GM23338 (cell line): ENCODE data around the gene PDE4B. TPM values are rescaled to one million over a fixed set of nuclear protein-coding genes. Genes with fewer than 3 reads are reported as not detected.

Source experiments
- ATAC-seq: fragments of 200-7000 bp; cut with Tn5 transposase; 3 replicates; pipeline ENCODE4 v1.9.1; 2020
- DNase-seq: peaks from one replicate; pipeline ENCODE4 v3.0.0-alpha.2; 2015; ENCODE audit warnings: low spot score
- H2AFZ ChIP-seq: fragments of 200-600 bp; sonication (generic); 2 replicates; pipeline ENCODE4 v1.8.0; 2016; ENCODE audit warnings: antibody characterized with exemption, mild to moderate bottlenecking, moderate library complexity
- H3F3A ChIP-seq: fragments of 200-600 bp; sonication (generic); replicated peaks from 2 replicates; pipeline ENCODE4 v1.8.0; 2017; ENCODE audit warnings: antibody characterized with exemption, mixed run types, low read depth
- H3K27ac ChIP-seq: fragments of 200-600 bp; sonication (generic); 2 replicates; pipeline ENCODE4 v1.6.1; 2016; ENCODE audit warnings: low read depth
- H3K27me3 ChIP-seq: fragments of 200-600 bp; sonication (generic); 2 replicates; pipeline ENCODE4 v1.8.0; 2016; ENCODE audit warnings: mild to moderate bottlenecking, mixed run types, moderate library complexity; ENCODE audit not compliant: insufficient read depth
- H3K36me3 ChIP-seq: fragments of 200-600 bp; sonication (generic); 2 replicates; pipeline ENCODE4 v1.8.0; 2016; ENCODE audit warnings: mild to moderate bottlenecking; ENCODE audit not compliant: insufficient read depth
- H3K4me1 ChIP-seq: fragments of 200-600 bp; sonication (generic); 2 replicates; pipeline ENCODE4 v1.8.0; 2016; ENCODE audit warnings: mild to moderate bottlenecking, moderate library complexity; ENCODE audit not compliant: insufficient read depth
- H3K4me2 ChIP-seq: fragments of 200-600 bp; sonication (generic); 2 replicates; pipeline ENCODE4 v1.7.1; 2017; ENCODE audit warnings: mixed run types
- H3K4me3 ChIP-seq: fragments of 200-600 bp; sonication (generic); 2 replicates; pipeline ENCODE4 v1.6.1; 2016; ENCODE audit warnings: mixed run types
- H3K79me2 ChIP-seq: fragments of 200-600 bp; sonication (generic); replicated peaks from 2 replicates; pipeline ENCODE4 v1.8.0; 2017; ENCODE audit warnings: mild to moderate bottlenecking; ENCODE audit not compliant: insufficient read depth
- H3K9me2 ChIP-seq: fragments of 200-600 bp; sonication (generic); 2 replicates; pipeline ENCODE4 v1.8.0; 2017; ENCODE audit not compliant: insufficient read depth
- H4K20me1 ChIP-seq: fragments of 200-600 bp; sonication (generic); replicated peaks from 2 replicates; pipeline ENCODE4 v1.8.0; 2017; ENCODE audit warnings: mild to moderate bottlenecking; ENCODE audit not compliant: insufficient read depth
- H3K27ac Mint-ChIP-seq: 2 replicates; pipeline ENCODE4 v1.8.0; 2020; ENCODE audit warnings: inconsistent platforms, mild to moderate bottlenecking, moderate library complexity, mixed read lengths
- H3K27me3 Mint-ChIP-seq: 3 replicates; pipeline ENCODE4 v1.8.0; 2022; ENCODE audit warnings: low read depth, mild to moderate bottlenecking, moderate library complexity, mixed read lengths, inconsistent platforms; ENCODE audit not compliant: insufficient read depth, poor library complexity
- H3K36me3 Mint-ChIP-seq: 3 replicates; pipeline ENCODE4 v1.8.0; 2021; ENCODE audit warnings: low read depth, mild to moderate bottlenecking, inconsistent platforms, moderate library complexity, mixed read lengths
- H3K4me1 Mint-ChIP-seq: 3 replicates; pipeline ENCODE4 v1.8.0; 2020; ENCODE audit warnings: mild to moderate bottlenecking, inconsistent platforms, mixed read lengths
- H3K4me3 Mint-ChIP-seq: 3 replicates; pipeline ENCODE4 v1.8.0; 2021; ENCODE audit warnings: moderate library complexity, mild to moderate bottlenecking, inconsistent platforms, mixed read lengths
- H3K9me3 Mint-ChIP-seq: 3 replicates; pipeline ENCODE4 v1.8.0; 2020; ENCODE audit warnings: moderate library complexity, mild to moderate bottlenecking, inconsistent platforms, mixed read lengths
- CREB1 ChIP-seq: fragments of 250-450 bp; sonication (Bioruptor Pico); IDR thresholded peaks from 2 replicates; pipeline ENCODE4 v1.5.0; 2020; ENCODE audit warnings: low read depth, mild to moderate bottlenecking, moderate library complexity
- EZH2 ChIP-seq: fragments of 200-600 bp; sonication (generic); IDR thresholded peaks from one replicate; pipeline ENCODE4 v1.8.0; 2017; ENCODE audit warnings: antibody characterized with exemption, mild to moderate bottlenecking, low read depth; ENCODE audit not compliant: unreplicated experiment
- NANOG ChIP-seq: IDR thresholded peaks from 2 replicates; pipeline ENCODE4 v1.6.1; 2016; ENCODE audit warnings: antibody characterized with exemption, borderline replicate concordance
- STAT1 ChIP-seq: IDR thresholded peaks from one replicate; pipeline ENCODE4 v1.6.1; 2016; ENCODE audit warnings: antibody characterized with exemption; ENCODE audit not compliant: unreplicated experiment
- polyA plus RNA-seq: library from polyadenylated mRNA; unstranded; fragments of >200 nt; fragmentation: Nextera tagmentation; extraction: Ambion mirVana; gene quantifications from 2 replicates; pipeline ENCODE4 v1.2.1, GENCODE V29; 2016
- total RNA-seq: library from RNA; depleted of rRNA; stranded (reverse); fragments of >200 nt; shearing (Covaris generic); gene quantifications from 2 replicates; pipeline ENCODE4 v1.2.3, GENCODE V29; 2014
- TF ChIP-seq, protein P1 (sequence below): IDR thresholded peaks from one replicate; pipeline ENCODE4 v1.6.1; 2018; ENCODE audit warnings: antibody characterized with exemption; ENCODE audit not compliant: unreplicated experiment
- TF ChIP-seq, protein P2 (sequence below): IDR thresholded peaks from 2 replicates; pipeline ENCODE4 v1.6.1; 2016; ENCODE audit warnings: antibody characterized with exemption

Gene PDE4B
- total and polyA plus RNA-seq, 2 experiments from 2014 or later, result 14.0 to 25.6 TPM

DNA sequence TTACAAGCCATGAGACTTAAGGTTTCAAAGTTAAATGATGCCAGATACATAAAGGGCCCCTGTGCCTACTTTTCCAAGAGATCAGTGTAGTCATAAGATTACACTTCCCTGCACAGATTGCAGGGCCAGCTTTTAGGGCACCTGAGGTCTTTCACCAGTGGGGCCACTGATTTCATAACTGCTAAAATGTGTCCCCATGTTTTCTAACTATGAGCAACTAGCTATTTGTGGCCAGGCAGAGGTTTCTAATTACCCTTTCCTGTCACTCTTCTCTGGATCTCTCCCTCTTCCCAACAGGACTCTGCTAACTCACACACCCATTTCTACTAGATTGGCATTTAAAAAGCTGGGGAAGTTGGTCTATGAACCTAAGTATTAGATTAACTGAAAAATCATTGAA lies 534.2 kb downstream of the PDE4B start:
- Histone ChIP-seq H3K79me2 (no peaks in the 10 kb centered on the region), H4K20me1 (no peaks in the 10 kb centered on the region), H3K9me2 (no peaks in the 10 kb centered on the region; the same call in 1 of the 2 replicates), H3K4me2 (no peak overlapping the region), H2AFZ (0 out of 2 replicates have a peak overlapping the region, but pooled peaks have one; percentile 40), H3K27me3 (no peaks in the 10 kb centered on the region), H3K4me3 (no peak overlapping the region), H3K4me1 (peaks cover 19% of the 10 kb centered on the region), H3K27ac (no peak overlapping the region), H3K36me3 (no peaks in the 10 kb centered on the region), H3F3A (no peaks in the 10 kb centered on the region)
- TF ChIP-seq EZH2 (no peak), STAT1 (no peak), NANOG (no peak)
- TF ChIP-seq, protein P1, sequence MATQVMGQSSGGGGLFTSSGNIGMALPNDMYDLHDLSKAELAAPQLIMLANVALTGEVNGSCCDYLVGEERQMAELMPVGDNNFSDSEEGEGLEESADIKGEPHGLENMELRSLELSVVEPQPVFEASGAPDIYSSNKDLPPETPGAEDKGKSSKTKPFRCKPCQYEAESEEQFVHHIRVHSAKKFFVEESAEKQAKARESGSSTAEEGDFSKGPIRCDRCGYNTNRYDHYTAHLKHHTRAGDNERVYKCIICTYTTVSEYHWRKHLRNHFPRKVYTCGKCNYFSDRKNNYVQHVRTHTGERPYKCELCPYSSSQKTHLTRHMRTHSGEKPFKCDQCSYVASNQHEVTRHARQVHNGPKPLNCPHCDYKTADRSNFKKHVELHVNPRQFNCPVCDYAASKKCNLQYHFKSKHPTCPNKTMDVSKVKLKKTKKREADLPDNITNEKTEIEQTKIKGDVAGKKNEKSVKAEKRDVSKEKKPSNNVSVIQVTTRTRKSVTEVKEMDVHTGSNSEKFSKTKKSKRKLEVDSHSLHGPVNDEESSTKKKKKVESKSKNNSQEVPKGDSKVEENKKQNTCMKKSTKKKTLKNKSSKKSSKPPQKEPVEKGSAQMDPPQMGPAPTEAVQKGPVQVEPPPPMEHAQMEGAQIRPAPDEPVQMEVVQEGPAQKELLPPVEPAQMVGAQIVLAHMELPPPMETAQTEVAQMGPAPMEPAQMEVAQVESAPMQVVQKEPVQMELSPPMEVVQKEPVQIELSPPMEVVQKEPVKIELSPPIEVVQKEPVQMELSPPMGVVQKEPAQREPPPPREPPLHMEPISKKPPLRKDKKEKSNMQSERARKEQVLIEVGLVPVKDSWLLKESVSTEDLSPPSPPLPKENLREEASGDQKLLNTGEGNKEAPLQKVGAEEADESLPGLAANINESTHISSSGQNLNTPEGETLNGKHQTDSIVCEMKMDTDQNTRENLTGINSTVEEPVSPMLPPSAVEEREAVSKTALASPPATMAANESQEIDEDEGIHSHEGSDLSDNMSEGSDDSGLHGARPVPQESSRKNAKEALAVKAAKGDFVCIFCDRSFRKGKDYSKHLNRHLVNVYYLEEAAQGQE, result no peak
- DNase-seq (no peak), ATAC-seq (no peak)
- H3K27ac Mint-ChIP-seq, result no peak overlapping the region
- H3K27me3 Mint-ChIP-seq, result no peaks in the 10 kb centered on the region
- H3K4me3 Mint-ChIP-seq, result no peak overlapping the region
- H3K4me1 Mint-ChIP-seq, result peaks cover 18% of the 10 kb centered on the region
- H3K9me3 Mint-ChIP-seq, result no peaks in the 10 kb centered on the region
- no peaks in the 10 kb centered on the region for H3K36me3 Mint-ChIP-seq

DNA sequence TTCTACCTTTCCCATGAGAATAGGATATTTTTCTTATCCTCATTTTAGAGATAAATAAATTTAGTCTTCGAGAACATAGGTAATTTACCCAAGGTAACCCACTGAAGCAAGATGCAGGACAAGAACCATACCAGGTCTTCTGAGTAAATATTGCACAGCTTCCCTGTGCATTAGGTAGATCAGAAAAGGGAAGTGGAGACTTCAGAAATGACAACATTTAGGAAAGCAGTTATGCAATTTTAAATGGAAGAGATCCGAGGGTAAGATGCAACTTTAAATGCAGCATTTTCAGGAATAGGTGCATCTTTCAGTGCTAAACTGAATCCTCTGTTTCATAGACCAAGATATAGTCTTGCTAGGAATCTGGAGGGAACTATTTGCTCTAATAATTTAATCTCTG lies 534.9 kb downstream of the PDE4B start:
- no peak overlapping the region for H3K27ac Mint-ChIP-seq
- no peak overlapping the region for H3K4me3 ChIP-seq
- no peaks in the 10 kb centered on the region for H3K27me3 ChIP-seq
- no peak for DNase-seq
- peaks cover 20% of the 10 kb centered on the region for H3K4me1 ChIP-seq
- no peaks in the 10 kb centered on the region for H3K36me3 ChIP-seq
- TF ChIP-seq, protein P2, sequence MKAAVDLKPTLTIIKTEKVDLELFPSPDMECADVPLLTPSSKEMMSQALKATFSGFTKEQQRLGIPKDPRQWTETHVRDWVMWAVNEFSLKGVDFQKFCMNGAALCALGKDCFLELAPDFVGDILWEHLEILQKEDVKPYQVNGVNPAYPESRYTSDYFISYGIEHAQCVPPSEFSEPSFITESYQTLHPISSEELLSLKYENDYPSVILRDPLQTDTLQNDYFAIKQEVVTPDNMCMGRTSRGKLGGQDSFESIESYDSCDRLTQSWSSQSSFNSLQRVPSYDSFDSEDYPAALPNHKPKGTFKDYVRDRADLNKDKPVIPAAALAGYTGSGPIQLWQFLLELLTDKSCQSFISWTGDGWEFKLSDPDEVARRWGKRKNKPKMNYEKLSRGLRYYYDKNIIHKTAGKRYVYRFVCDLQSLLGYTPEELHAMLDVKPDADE, result no peak
- TF ChIP-seq CREB1 (CRISPR knock-in tag) (no peak), STAT1 (no peak), NANOG (no peak)
- TF ChIP-seq, protein P1, result no peak
- no peaks in the 10 kb centered on the region for H3K9me3 Mint-ChIP-seq
- no peak overlapping the region for H3K27ac ChIP-seq
- no peak overlapping the region for H3K4me3 Mint-ChIP-seq
- H3K4me1 Mint-ChIP-seq, result peaks cover 24% of the 10 kb centered on the region
- H3K79me2 ChIP-seq, result peaks cover 3% of the 10 kb centered on the region
- H3K36me3 Mint-ChIP-seq, result no peaks in the 10 kb centered on the region
- H3F3A ChIP-seq, result no peaks in the 10 kb centered on the region
- no peaks in the 10 kb centered on the region for H3K27me3 Mint-ChIP-seq
- H4K20me1 ChIP-seq, result no peaks in the 10 kb centered on the region
- H3K4me2 ChIP-seq, result no peak overlapping the region
- no peak for ATAC-seq
- no peaks in the 10 kb centered on the region; the same call in 1 of the 2 replicates for H3K9me2 ChIP-seq
- no peak overlapping the region for H2AFZ ChIP-seq
